ENCODE measurements around the gene NLRP6. TPM values are rescaled to one million over a fixed set of nuclear protein-coding genes. Genes with fewer than 3 reads are reported as not detected.

The NLRP6 gene
- total RNA-seq, 4 donors from 2014 or later = 0.23 to 1.9 TPM; not detected in 2

DNA sequence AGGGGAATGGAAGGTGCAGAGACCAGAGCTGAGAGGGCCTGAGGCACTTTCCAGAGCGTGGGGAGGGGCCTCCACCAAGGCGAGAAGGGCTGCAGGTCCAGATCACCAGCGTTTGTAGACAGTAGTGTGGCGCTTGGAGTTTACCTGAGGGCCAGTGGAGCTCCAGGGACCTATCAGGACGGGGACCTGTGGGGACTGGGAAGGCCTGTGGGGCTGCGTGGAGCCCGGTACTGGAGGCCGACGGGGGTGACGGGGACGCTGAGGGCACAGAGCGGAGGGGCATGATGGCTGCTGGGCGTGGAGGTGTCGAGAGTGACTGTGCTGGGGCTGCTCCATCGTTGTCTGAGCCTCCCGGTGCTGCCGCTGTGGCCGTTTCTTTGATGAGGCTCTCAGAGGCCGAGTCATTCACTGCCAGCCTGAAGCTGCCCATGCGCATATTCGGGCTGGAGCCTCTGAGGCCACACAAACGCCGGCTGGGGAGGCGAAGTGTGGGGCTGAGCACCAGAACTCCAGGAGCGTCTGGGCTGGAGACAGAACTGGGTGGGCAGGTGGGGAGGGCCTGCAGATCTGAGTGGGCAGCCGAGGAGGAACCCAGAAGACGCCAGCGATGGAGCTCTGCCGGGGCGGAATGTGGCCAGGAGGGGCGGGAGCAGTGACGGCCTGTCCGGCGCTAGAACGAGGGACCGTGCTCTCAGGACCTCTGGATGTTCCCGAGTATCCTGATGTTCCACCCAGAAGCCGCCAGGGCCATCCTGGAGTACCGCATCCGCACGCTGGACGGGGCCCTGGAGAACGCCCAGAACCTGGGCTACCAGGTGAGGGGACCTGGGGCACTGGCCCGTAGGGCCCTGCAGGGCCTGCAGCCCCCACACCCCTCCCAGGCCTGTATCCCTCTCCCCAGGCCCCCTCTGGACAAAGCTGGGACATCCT, 13.3 kb downstream of the NLRP6 start:
- Histone ChIP-seq H3K4me3 (no peak overlapping the region), H3K9me3 (no peaks in the 10 kb centered on the region), H3K27me3 (peaks cover 24% of the 10 kb centered on the region), H3K4me1 (peaks cover 0 to 27% (median 10%) of the 10 kb centered on the region in 3 donors), H3K36me3 (peaks cover 0 to 35% of the 10 kb centered on the region in 2 donors), H3K27ac (no peak overlapping the region)
- 64 to 88% methylated on average over 3 to 18 of the region's 44 CpGs for WGBS, 2 donors (ENCODE audit: low coverage in 1 of 2)
- TF ChIP-seq, protein P1, sequence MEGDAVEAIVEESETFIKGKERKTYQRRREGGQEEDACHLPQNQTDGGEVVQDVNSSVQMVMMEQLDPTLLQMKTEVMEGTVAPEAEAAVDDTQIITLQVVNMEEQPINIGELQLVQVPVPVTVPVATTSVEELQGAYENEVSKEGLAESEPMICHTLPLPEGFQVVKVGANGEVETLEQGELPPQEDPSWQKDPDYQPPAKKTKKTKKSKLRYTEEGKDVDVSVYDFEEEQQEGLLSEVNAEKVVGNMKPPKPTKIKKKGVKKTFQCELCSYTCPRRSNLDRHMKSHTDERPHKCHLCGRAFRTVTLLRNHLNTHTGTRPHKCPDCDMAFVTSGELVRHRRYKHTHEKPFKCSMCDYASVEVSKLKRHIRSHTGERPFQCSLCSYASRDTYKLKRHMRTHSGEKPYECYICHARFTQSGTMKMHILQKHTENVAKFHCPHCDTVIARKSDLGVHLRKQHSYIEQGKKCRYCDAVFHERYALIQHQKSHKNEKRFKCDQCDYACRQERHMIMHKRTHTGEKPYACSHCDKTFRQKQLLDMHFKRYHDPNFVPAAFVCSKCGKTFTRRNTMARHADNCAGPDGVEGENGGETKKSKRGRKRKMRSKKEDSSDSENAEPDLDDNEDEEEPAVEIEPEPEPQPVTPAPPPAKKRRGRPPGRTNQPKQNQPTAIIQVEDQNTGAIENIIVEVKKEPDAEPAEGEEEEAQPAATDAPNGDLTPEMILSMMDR (IDR thresholded peaks at IDR 0.05) = no peak
- no peak for TF ChIP-seq EP300 (IDR thresholded peaks at IDR 0.05)
- ATAC-seq = no peak

DNA sequence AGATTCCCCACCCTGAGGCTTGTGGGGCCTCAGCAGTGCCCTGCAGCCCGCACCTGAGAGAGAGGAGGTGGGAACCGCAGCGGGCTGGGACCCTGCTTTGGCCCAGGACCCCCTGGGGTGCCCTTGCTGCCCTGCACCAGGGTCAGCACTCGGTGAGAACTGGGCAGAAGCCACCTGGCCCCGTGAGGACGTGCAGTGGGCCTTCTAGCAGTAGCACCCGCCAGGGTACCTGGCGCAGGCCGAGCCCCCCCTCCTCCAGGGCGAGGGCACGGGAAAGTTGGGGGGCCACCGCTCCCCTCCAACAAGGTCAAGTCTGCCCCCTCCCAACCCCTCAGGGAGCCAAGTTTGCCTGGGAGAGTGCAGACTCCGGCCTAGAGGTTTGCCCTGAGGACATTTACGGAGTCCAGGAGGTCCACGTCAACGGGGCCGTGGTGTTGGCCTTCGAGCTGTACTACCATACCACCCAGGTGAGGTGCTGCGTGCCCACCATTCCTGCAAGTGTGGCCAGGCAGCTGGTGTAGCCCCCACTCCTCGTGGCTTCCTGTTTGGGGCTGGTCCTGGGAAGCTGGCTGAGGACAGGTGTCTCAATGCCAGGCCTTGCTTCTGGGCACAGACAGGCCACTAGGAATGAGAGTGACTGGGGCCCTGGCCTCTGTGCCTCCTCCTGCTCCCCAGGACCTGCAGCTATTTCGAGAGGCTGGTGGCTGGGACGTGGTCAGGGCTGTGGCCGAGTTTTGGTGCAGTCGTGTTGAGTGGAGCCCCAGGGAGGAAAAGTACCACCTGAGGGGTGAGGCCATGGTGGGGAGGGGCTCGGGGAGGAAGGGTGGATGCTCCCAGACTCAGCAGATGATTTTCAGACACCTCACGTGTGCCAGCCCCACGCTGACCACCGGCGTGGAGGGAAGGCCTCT, 14.3 kb downstream of the NLRP6 start:
- Histone ChIP-seq H3K36me3 (peaks cover 0 to 35% of the 10 kb centered on the region in 2 donors), H3K27ac (no peak overlapping the region), H3K4me1 (peaks cover 0 to 27% (median 10%) of the 10 kb centered on the region in 3 donors), H3K27me3 (peaks cover 26% of the 10 kb centered on the region), H3K9me3 (no peaks in the 10 kb centered on the region), H3K4me3 (no peak overlapping the region)
- no peak for ATAC-seq
- TF ChIP-seq POLR2AphosphoS5 (IDR thresholded peaks at IDR 0.05) = no peak
- TF ChIP-seq, protein P1 (IDR thresholded peaks at IDR 0.05) = no peak
- TF ChIP-seq EP300 (IDR thresholded peaks at IDR 0.05) = no peak
- TF ChIP-seq POLR2A (IDR thresholded peaks at IDR 0.05) = no peak
- no CpG with 5 or more reads among the region's 29 CpGs for WGBS, 2 donors (ENCODE audit: low coverage in 1 of 2)

DNA sequence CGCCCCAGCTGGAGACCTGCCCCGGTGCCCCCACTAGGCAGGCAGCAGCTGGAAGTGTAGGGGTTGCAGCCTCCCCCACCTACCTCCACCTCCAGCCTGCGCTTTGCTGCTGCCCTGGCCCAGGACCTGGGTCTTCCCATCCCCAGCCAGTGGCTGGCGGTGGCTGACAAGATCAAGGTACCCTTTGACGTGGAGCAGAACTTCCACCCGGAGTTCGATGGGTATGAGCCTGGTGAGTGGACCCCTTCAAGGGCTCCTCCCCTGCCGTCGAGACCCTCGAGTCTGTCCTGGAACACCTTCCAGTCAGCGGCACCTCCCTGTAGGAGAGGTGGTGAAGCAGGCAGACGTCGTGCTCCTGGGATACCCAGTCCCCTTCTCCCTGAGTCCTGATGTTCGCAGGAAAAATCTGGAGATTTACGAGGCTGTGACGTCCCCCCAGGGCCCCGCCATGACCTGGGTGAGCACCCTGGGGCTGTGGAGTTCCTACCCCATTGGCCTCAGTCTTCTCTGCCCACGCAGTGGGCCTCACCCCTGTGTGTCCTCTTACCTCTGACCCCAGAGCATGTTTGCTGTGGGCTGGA, 15.2 kb downstream of the NLRP6 start:
- Histone ChIP-seq H3K9me3 (no peaks in the 10 kb centered on the region), H3K4me1 (peaks cover 0 to 29% (median 11%) of the 10 kb centered on the region in 3 donors), H3K27me3 (peaks cover 29% of the 10 kb centered on the region), H3K27ac (no peak overlapping the region), H3K36me3 (peaks cover 0 to 35% of the 10 kb centered on the region in 2 donors), H3K4me3 (no peak overlapping the region)
- TF ChIP-seq POLR2AphosphoS5 (IDR thresholded peaks at IDR 0.05) (no peak), EP300 (IDR thresholded peaks at IDR 0.05) (no peak), POLR2A (IDR thresholded peaks at IDR 0.05) (no peak)
- TF ChIP-seq, protein P1 (IDR thresholded peaks at IDR 0.05) = no peak
- WGBS, 2 donors (ENCODE audit: low coverage in 1 of 2) = 70 to 77% methylated on average over 2 to 4 of the region's 18 CpGs
- no peak for ATAC-seq

DNA sequence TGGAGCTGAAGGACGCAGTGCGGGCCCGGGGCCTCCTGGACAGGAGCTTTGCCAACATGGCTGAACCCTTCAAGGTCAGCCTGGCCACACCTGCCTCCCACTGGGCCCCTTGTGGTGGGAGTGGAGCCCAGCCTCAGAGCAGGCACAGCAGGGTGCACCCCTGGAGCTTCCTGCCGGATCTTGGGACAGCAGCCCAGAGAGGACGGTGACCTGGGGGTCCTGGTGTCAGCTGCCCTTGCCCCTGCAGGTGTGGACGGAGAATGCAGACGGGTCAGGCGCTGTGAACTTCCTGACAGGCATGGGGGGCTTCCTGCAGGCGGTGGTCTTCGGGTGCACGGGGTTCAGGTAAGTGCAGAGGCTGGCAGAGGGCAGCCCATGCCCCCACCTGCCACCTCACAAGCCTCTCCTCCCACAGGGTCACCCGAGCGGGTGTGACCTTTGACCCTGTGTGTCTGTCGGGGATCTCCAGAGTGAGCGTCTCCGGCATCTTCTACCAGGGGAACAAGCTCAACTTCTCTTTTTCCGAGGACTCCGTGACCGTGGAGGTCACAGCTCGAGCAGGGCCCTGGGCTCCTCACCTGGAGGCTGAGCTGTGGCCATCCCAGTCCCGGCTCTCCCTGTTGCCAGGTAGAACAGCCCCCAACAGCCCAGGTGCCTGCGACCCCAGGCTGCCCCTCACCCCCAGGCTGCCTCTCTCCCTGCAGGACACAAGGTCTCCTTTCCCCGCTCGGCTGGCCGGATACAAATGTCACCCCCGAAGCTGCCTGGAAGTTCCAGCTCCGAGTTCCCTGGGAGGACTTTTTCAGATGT, 15.8 kb downstream of the NLRP6 start:
- H3K4me3 ChIP-seq = no peak overlapping the region
- no peak for ATAC-seq
- H3K4me1 ChIP-seq = peaks cover 0 to 24% (median 11%) of the 10 kb centered on the region in 3 donors
- H3K9me3 ChIP-seq = no peaks in the 10 kb centered on the region
- no peak overlapping the region for H3K27ac ChIP-seq
- whole genome bisulfite sequencing, 2 donors (ENCODE audit: low coverage in 1 of 2) = 60% methylated on average over 2 of the region's 27 CpGs; no CpG with 5 or more reads in 1 of the 2 donors
- peaks cover 0 to 35% of the 10 kb centered on the region in 2 donors for H3K36me3 ChIP-seq
- no peak for TF ChIP-seq EP300 (IDR thresholded peaks at IDR 0.05)
- no peak for TF ChIP-seq POLR2A (IDR thresholded peaks at IDR 0.05)
- TF ChIP-seq, protein P1 (IDR thresholded peaks at IDR 0.05) = no peak
- no peak for TF ChIP-seq POLR2AphosphoS5 (IDR thresholded peaks at IDR 0.05)
- H3K27me3 ChIP-seq = peaks cover 36% of the 10 kb centered on the region

Measured in gastroesophageal sphincter (tissue), 4 donors.